Fibroblast of pulmonary artery (primary cell): ENCODE results near the gene GJB6.
"Not testable (repeated sequence)": the region's sequence is repeated elsewhere in the genome, so short reads cannot be mapped to it uniquely, and the experiment has no call there.

ENCODE experiments used
- DNase-seq: peaks from one replicate; pipeline ENCODE4 v3.0.0-alpha.2; 2010; ENCODE audit warnings: low read depth
- H3K4me3 ChIP-seq: replicated peaks from 2 replicates; pipeline ENCODE4 v1.5.1; 2011; ENCODE audit warnings: low read depth, mild to moderate bottlenecking, control low read depth, low read length, moderate library complexity
- CTCF ChIP-seq: IDR thresholded peaks from 2 replicates; pipeline ENCODE4 v1.5.1; 2011; ENCODE audit warnings: mild to moderate bottlenecking, control low read depth, low read length, inconsistent platforms; ENCODE audit errors: missing control alignments

The GJB6 gene

GRCh38 chr13:20231839-20232555 lies at the start of gene GJB6:
Gene GJB6 (minus strand): TSS chr13:20232319. CDS start chr13:20223480, 8,839 bp downstream.
- no peak for DNase-seq
- TF ChIP-seq CTCF: no peak
- H3K4me3 ChIP-seq: no peak within 1 kb of the TSS

GRCh38 chr13:20276901-20277300 lies 44.8 kb upstream of the GJB6 start:
- DNase-seq, H3K4me3 ChIP-seq: not testable (repeated sequence)

- H3K4me3 ChIP-seq: no peak overlapping the region
- TF ChIP-seq CTCF: no peak
- DNase-seq: no peak
These were observed 42.3 kb upstream of the GJB6 start for GRCh38 chr13:20274466-20274865.

GRCh38 chr13:20272588-20273171 lies 40.6 kb upstream of the GJB6 start:
- TF ChIP-seq CTCF: no peak
- no peak for DNase-seq
- H3K4me3 ChIP-seq: no peak overlapping the region

GRCh38 chr13:20272104-20272503 lies 40.0 kb upstream of the GJB6 start:
- H3K4me3 ChIP-seq: no peak overlapping the region
- DNase-seq: no peak
- TF ChIP-seq CTCF: no peak

GRCh38 chr13:20271441-20271840 lies 39.3 kb upstream of the GJB6 start:
- no peak for TF ChIP-seq CTCF
- DNase-seq: no peak
- no peak overlapping the region for H3K4me3 ChIP-seq

GRCh38 chr13:20270163-20270865 lies 38.2 kb upstream of the GJB6 start:
- TF ChIP-seq CTCF: no peak
- H3K4me3 ChIP-seq: no peak overlapping the region
- DNase-seq: peak; percentile 10
